GM10847 (cell line): ENCODE measurements around the gene AKAP13.

Experiments
- POLR2A ChIP-seq: IDR thresholded peaks from 2 replicates; pipeline ENCODE4 v1.6.1; 2011; ENCODE audit not compliant: insufficient read length; ENCODE audit errors: extremely low read depth

The AKAP13 gene

DNA sequence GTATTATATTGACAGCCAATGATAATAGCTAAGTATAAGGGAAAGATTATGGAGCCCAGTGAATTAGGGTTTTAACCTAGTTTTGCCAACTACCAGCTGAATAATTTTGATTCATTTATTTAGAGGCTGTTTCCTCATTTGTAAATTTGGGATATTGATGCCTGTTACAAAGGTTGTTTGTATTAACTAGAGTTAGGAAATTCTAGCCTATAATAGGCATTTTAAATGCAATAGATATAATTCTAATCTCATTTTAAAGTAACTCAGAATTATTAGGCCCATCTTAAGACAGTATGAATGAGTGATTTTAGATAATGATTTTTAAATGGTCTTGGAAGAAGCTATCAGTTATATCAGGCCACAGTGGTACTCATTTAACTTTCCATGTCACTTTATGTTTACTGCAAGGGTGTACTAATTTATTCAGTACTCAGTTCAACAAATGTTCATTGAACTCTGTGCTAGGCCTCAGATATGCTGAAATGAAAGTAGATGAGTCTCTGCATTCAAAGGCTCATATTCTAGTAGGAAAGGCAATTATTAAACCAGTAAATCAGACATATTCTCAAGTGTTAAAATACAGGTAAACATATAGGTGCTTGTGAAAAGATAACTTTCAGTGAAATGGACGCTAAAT lies 213.5 kb downstream of the AKAP13 start:
- TF ChIP-seq POLR2A, result no peak

DNA sequence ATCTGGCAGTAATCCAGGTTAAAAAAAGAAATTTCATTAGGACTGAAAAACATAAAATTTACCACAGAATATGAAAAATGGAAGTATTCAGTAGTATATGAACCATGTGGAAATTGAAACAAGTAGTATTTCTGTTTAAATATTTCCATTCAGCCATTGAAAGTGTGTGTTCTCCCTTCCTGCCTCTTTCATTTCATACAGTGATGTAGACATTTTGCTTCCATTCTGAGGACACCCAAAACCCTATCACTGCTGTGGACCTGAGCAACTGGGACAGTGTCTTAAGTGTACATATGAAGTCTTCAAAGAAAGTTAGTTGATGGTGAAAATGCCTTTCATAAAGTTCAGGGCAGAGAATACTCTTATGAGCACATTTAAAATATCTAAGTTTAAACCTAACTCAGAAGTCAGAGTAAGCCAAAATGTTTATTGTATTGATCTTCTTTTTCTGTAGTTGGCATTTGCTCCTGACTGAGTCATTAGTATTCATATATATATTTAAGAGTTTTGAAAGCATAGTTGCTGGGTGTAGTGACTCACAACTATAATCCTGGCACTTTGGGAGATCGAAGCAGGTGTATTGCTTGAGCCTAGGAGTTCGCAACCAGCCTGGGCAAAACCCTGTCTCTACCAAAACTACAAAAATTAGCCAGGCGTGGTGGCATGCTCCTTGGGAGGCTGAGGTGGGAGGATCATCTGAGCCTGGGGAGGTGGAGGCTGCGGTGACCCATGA lies 215.6 kb downstream of the AKAP13 start:
- TF ChIP-seq POLR2A, result no peak

- no peak for TF ChIP-seq POLR2A
Measured at GRCh38 chr15:85597155-85597815, 216.9 kb downstream of the AKAP13 start.

- no peak for TF ChIP-seq POLR2A
Measured at GRCh38 chr15:85598219-85598618, 217.8 kb downstream of the AKAP13 start.

DNA sequence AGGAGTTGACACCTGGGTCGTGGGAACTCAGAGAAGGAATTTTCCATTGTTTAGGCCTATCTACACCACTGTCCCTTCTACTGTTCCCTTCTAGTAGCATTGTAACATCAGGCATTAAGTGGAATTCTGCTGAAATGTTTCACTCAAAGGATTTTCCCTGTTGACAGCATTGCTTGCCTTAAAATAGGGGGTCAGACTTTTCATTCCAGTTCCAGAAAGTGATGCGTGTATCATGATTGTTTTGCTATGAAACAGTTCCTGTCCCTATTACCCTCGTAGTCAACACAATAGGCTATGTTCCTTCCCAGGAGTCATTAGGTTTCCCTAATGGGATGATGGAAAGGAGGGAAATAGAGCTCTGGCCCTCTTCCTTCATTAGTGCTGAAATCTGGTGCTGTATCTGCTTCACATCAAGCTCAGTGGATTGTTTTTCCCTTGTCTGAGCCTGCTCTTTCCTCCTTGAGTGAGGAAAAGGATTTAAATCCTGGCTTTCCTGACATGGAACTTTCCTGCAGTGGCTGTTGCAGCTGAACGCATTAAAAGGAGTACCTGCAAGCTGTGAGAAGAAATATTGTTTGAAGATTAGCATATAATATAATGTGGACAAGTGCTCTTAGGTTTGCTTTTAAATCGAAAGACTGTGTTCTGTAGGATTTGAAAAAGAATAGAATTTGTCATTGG lies 218.5 kb downstream of the AKAP13 start:
- TF ChIP-seq POLR2A, result no peak

GRCh38 chr15:85600001-85600400 lies 219.6 kb downstream of the AKAP13 start:
- TF ChIP-seq POLR2A, result no peak

DNA sequence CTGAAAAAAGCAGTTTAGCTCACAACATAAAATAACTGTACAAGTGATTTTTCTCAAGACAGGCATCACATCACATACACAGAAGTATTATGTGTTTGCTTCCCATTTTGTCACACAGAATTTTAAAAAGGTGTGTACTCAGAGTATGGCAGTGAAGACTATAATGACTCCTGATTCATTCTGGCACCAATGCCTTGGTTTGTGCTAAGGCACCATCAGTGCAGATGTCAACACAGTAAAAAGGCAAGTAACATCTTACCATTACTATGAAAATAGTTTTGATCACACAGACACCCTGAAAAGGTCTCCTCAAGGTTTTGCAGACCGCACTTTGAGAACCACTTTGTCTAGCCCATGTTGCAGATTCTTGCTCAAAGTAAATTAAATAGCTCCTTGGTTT lies 222.8 kb downstream of the AKAP13 start:
- no peak for TF ChIP-seq POLR2A

DNA sequence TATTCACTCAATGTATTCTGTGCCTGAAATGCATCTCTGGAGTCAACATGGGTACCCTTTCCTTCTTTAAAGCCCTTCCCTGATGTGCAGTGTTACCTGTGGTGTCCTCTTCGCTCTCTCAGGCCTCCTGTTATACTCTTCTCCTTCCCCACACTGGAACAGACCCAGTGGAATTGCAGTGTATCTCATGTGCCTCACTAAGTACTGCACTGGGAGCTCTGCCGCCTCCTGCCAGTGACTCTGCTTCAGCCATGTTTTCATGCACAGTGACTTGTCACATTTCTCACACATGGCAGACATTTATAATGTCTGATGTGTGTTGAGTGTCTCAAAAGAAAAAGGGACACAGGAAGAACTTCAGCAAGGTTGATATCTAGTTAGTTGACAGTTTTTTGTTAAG lies 223.3 kb downstream of the AKAP13 start:
- no peak for TF ChIP-seq POLR2A

GRCh38 chr15:85604194-85604593 lies 223.8 kb downstream of the AKAP13 start:
- no peak for TF ChIP-seq POLR2A

DNA sequence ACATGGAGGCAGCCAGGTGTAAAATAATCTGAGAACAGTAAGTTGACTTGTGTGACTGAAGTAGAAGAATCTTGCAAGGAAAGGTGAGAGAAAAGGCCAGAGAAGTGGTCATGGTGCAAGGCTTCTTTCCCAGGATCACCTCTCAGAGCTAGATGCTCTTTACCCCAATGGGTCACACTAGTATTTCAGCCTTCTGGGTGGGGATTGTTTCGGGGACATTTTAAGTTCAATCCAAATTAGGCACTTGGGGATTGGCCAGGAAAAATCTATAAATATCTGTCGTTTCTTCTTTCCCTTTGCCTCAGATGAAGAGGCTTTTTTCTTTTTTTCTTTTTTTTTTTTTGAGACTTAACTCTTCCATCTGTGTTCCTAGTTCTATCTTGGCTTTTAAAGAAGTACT lies 226.3 kb downstream of the AKAP13 start:
- TF ChIP-seq POLR2A, result no peak

GRCh38 chr15:85607141-85607806 lies 226.9 kb downstream of the AKAP13 start:
- no peak for TF ChIP-seq POLR2A

GRCh38 chr15:85607842-85608241 lies 227.4 kb downstream of the AKAP13 start:
- no peak for TF ChIP-seq POLR2A

DNA sequence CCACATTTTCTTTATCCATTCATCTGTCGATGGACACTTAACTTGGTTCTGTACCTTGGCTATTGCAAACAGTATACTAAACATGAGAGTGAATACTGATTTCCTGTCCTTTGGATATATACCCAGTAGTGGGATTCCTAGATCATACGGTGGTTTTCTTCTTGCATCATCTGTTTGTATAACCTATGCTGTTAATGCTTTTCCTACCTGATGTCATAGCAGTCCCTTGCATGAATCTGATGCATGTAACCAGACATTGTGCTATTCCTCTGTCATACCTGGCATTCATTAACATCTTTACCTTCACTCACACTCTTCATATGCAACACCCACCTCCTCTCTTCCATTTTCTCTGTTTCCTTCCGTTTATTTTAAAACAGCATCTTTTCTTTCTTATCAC lies 229.1 kb downstream of the AKAP13 start:
- no peak for TF ChIP-seq POLR2A

- no peak for TF ChIP-seq POLR2A
Measured at GRCh38 chr15:85611361-85611760, 231.0 kb downstream of the AKAP13 start.

GRCh38 chr15:85614059-85614458 lies 233.7 kb downstream of the AKAP13 start:
- no peak for TF ChIP-seq POLR2A
